GM18511 (cell line): Measurements from ENCODE around the gene CERS6.
"Not testable (repeated sequence)": the region's sequence is repeated elsewhere in the genome, so short reads cannot be mapped to it uniquely, and the experiment has no call there.

Experiments used
- ATAC-seq: cut with Tn5 transposase; IDR thresholded peaks from one replicate; pipeline ENCODE4 v1.9.1; 2021; ENCODE audit warnings: mild to moderate bottlenecking, moderate library complexity; ENCODE audit not compliant: unreplicated experiment

CERS6 gene

GRCh38 chr2:168466834-168467565 is 10.9 kb downstream of the CERS6 start:
- no peak for ATAC-seq

GRCh38 chr2:168467729-168468128 is 11.7 kb downstream of the CERS6 start:
- ATAC-seq = no peak

- ATAC-seq = no peak
These were observed 12.3 kb downstream of the CERS6 start for GRCh38 chr2:168468354-168468753.

- ATAC-seq = peak; percentile 81
These were observed 13.4 kb downstream of the CERS6 start for GRCh38 chr2:168469281-168469988.

- ATAC-seq = no peak
These were observed 14.5 kb downstream of the CERS6 start for GRCh38 chr2:168470320-168471162.

GRCh38 chr2:168471163-168471475 is 15.0 kb downstream of the CERS6 start:
- ATAC-seq = no peak

- ATAC-seq = no peak
These were observed 19.6 kb downstream of the CERS6 start for GRCh38 chr2:168475636-168476035.

GRCh38 chr2:168478206-168478605 is 22.1 kb downstream of the CERS6 start:
- ATAC-seq = no peak

- ATAC-seq = no peak
These were observed 24.3 kb downstream of the CERS6 start for GRCh38 chr2:168480356-168480755.

- ATAC-seq = no peak
These were observed 24.9 kb downstream of the CERS6 start for GRCh38 chr2:168480825-168481585.

GRCh38 chr2:168482269-168482668 is 26.2 kb downstream of the CERS6 start:
- no peak for ATAC-seq

- ATAC-seq = no peak
These were observed 27.1 kb downstream of the CERS6 start for GRCh38 chr2:168482952-168483831.

GRCh38 chr2:168486477-168486876 is 30.4 kb downstream of the CERS6 start:
- ATAC-seq = no peak

GRCh38 chr2:168490015-168490874 is 34.2 kb downstream of the CERS6 start:
- peak; percentile 93 for ATAC-seq

- peak; percentile 22 for ATAC-seq
These were observed 35.0 kb downstream of the CERS6 start for GRCh38 chr2:168490946-168491605.

- not testable (repeated sequence) for ATAC-seq
These were observed 35.7 kb downstream of the CERS6 start for GRCh38 chr2:168491728-168492127.

GRCh38 chr2:168493219-168493618 is 37.1 kb downstream of the CERS6 start:
- ATAC-seq = not testable (repeated sequence)

- ATAC-seq = no peak
These were observed 38.2 kb downstream of the CERS6 start for GRCh38 chr2:168494190-168494711.
